BJ (cell line): ENCODE results near the gene TST. TPM values are rescaled to one million over a fixed set of nuclear protein-coding genes. Genes with fewer than 3 reads are reported as not detected.
A peak's percentile ranks its signal among the peaks of the same experiment; 100 is the strongest.

Experiments
- CTCF ChIA-PET: fragments of 350-600 bp; formaldehyde crosslinking; extraction: SDS; loops from one replicate; lab custom pipeline; 2021; ENCODE audit warnings: antibody characterized with exemption, inconsistent platforms; lab: Yijun Ruan, JAX
- POLR2A ChIA-PET: fragments of 300-600 bp; sonication (Branson Sonifier 250); formaldehyde crosslinking; extraction: SDS; loops from one replicate; lab custom pipeline; 2021; ENCODE audit warnings: antibody characterized with exemption; lab: Charles Lee
- DNase-seq: peaks from one replicate; pipeline ENCODE4 v3.0.0-alpha.2; 2011; ENCODE audit warnings: low read depth
- H3K27me3 ChIP-seq: 2 replicates; pipeline ENCODE4 v1.6.0; 2011; ENCODE audit warnings: low read length; ENCODE audit not compliant: control insufficient read depth, insufficient read depth
- H3K36me3 ChIP-seq: 2 replicates; pipeline ENCODE4 v1.5.1; 2011; ENCODE audit warnings: low read length; ENCODE audit not compliant: control insufficient read depth, insufficient read depth
- H3K4me3 ChIP-seq: 2 replicates; pipeline ENCODE4 v1.5.1; 2011; ENCODE audit warnings: low read depth, mild to moderate bottlenecking, control low read depth, low read length
- CTCF ChIP-seq: IDR thresholded peaks from 2 replicates; pipeline ENCODE4 v1.5.1; 2011; ENCODE audit warnings: low read depth, mild to moderate bottlenecking, control low read depth, inconsistent platforms, low read length, moderate library complexity; ENCODE audit not compliant: insufficient read depth
- polyA plus RNA-seq: library from polyadenylated mRNA; depleted of rRNA; stranded (reverse); fragments of >200 nt; gene quantifications from 2 replicates; pipeline ENCODE4 v1.2.3, GENCODE V29; 2011

TST gene
- polyA plus RNA-seq, 1 experiment, result 45.7 TPM

GRCh38 chr22:37049224-37049623 is 30.0 kb upstream of the TST start:
- POLR2A ChIA-PET, result no interaction called here
- no peak for TF ChIP-seq CTCF
- Histone ChIP-seq H3K36me3 (peaks cover 5% of the 10 kb centered on the region; the same call in 1 of the 2 replicates), H3K4me3 (no peak overlapping the region), H3K27me3 (no peaks in the 10 kb centered on the region)
- CTCF ChIA-PET, result no interaction called here
- no peak for DNase-seq

GRCh38 chr22:37048133-37048532 is 28.9 kb upstream of the TST start:
- Histone ChIP-seq H3K36me3 (0 out of 2 replicates have a peak, but pooled peaks cover 1% of the 10 kb centered on the region), H3K27me3 (no peaks in the 10 kb centered on the region), H3K4me3 (no peak overlapping the region)
- ChIA-PET CTCF (no interaction called here), POLR2A (no interaction called here)
- DNase-seq, result no peak
- no peak for TF ChIP-seq CTCF

- no peaks in the 10 kb centered on the region for H3K27me3 ChIP-seq
- ChIA-PET CTCF (interaction anchor here (1.3 to 3.2 kb wide), 4 partner anchors 10 to 152 kb away, joined by 3 to 12 read pairs (median 7); no protein-coding TSS in a partner anchor), POLR2A (no interaction called here)
- TF ChIP-seq CTCF, result no peak
- no peak for DNase-seq
- no peak overlapping the region for H3K4me3 ChIP-seq
- H3K36me3 ChIP-seq, result no peaks in the 10 kb centered on the region
These were observed 27.8 kb upstream of the TST start for GRCh38 chr22:37047006-37047405.

DNA sequence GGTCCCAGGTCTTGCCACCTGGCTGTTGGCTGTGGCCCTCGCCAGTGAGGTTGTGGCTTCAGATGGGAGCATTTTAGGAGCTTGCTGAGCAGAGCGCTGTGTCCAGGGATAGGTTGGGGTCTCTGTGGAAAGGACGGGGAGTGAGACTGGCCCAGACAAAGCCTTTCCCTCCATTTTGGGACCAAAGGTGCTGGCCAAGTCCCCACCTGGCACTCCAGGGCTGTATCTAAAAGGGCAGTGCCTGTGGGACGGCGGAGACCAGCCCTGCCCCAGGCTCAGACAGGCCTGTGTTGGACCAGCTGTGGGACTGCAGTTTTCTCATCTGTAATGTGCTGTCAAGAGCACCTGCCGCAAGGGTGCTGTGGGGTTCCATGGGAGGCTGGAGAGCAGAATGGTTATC is 27.3 kb upstream of the TST start:
- H3K27me3 ChIP-seq, result no peaks in the 10 kb centered on the region
- DNase-seq, result no peak
- H3K4me3 ChIP-seq, result no peak overlapping the region
- CTCF ChIA-PET, result interaction anchor here (0.6 to 3.7 kb wide), 13 partner anchors 9 to 158 kb away, joined by 3 to 12 read pairs (median 5); no protein-coding TSS in a partner anchor
- no peak for TF ChIP-seq CTCF
- POLR2A ChIA-PET, result no interaction called here
- H3K36me3 ChIP-seq, result no peaks in the 10 kb centered on the region

GRCh38 chr22:37045958-37046357 is 26.7 kb upstream of the TST start:
- Histone ChIP-seq H3K4me3 (no peak overlapping the region), H3K36me3 (no peaks in the 10 kb centered on the region), H3K27me3 (no peaks in the 10 kb centered on the region)
- DNase-seq, result no peak
- ChIA-PET POLR2A (no interaction called here), CTCF (interaction anchor here (0.6 to 3.7 kb wide), 15 partner anchors 9 to 264 kb away, joined by 3 to 12 read pairs (median 5); no protein-coding TSS in a partner anchor)
- TF ChIP-seq CTCF, result peak; percentile 74
